AG04449 (cell line): ENCODE measurements around the gene HEPN1.

ENCODE experiments used
- CTCF ChIA-PET: fragments of 350-600 bp; formaldehyde crosslinking; extraction: SDS; loops from one replicate; lab custom pipeline; 2021; ENCODE audit warnings: antibody characterized with exemption; lab: Yijun Ruan, JAX
- POLR2A ChIA-PET: fragments of 400-600, 350-600 bp; formaldehyde crosslinking; extraction: SDS; loops from one replicate; lab custom pipeline; 2020; ENCODE audit warnings: antibody characterized with exemption, inconsistent platforms; lab: Yijun Ruan, JAX
- DNase-seq: peaks from one replicate; pipeline ENCODE4 v3.0.0-alpha.2; 2010; ENCODE audit warnings: low read depth, low spot score
- H3K4me3 ChIP-seq: 2 replicates; pipeline ENCODE4 v1.5.1; 2011; ENCODE audit warnings: low read depth, mild to moderate bottlenecking, control low read depth, low read length
- CTCF ChIP-seq: IDR thresholded peaks from one replicate; pipeline ENCODE4 v1.5.1; 2011; ENCODE audit warnings: mild to moderate bottlenecking, moderate library complexity, low read length, control low read depth, inconsistent platforms; ENCODE audit not compliant: insufficient read depth; ENCODE audit errors: missing control alignments

HEPN1 gene

GRCh38 chr11:124918950-124919349 lies at the start of gene HEPN1:
TSS of gene HEPN1 (plus strand) at chr11:124919250.
- ChIA-PET CTCF (interaction anchor here (1.1 to 3.6 kb wide), 4 partner anchors 18 to 43 kb away, joined by 3 to 15 read pairs (median 5); no protein-coding TSS in a partner anchor), POLR2A (no interaction called here)
- H3K4me3 ChIP-seq = no peak within 1 kb of the TSS
- DNase-seq = no peak
- no peak for TF ChIP-seq CTCF

- no peak for DNase-seq
- ChIA-PET CTCF (interaction anchor here (0.7 to 1.4 kb wide), 5 partner anchors 32 to 569 kb away, joined by 3 to 4 read pairs (median 3); no protein-coding TSS in a partner anchor), POLR2A (no interaction called here)
- no peak for TF ChIP-seq CTCF
- no peak overlapping the region for H3K4me3 ChIP-seq
Measured at GRCh38 chr11:124869331-124869730, 49.7 kb upstream of the HEPN1 start.

- TF ChIP-seq CTCF = no peak
- no peak for DNase-seq
- CTCF ChIA-PET = interaction anchor here (0.7 to 1.5 kb wide), 5 partner anchors 32 to 521 kb away, joined by 3 to 4 read pairs (median 4); no protein-coding TSS in a partner anchor
- H3K4me3 ChIP-seq = no peak overlapping the region
- POLR2A ChIA-PET = no interaction called here
Measured at GRCh38 chr11:124869856-124870387, 49.1 kb upstream of the HEPN1 start.

DNA sequence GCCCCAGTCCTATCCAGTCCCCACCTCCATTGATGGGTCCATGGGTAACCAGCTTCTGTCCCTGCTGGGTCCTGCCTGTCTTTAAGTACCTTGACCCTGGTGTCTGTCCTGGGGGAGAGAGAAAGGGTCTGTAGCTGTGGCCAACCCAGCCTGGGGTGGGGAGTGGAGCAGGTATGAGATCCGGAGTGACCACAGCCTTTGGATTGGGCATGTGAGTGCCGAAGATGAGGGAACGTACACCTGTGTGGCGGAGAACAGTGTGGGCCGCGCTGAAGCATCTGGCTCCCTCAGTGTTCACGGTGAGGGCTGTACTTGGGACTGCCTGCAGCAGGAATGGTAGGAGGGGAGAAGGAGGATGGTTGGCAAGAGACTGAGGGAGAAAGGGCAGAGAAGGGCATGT lies 48.6 kb upstream of the HEPN1 start:
- ChIA-PET CTCF (interaction anchor here (1.0 to 1.5 kb wide), 5 partner anchors 200 to 227 kb away, joined by 3 to 6 read pairs (median 4); no protein-coding TSS in a partner anchor), POLR2A (no interaction called here)
- no peak for DNase-seq
- TF ChIP-seq CTCF = no peak
- no peak overlapping the region for H3K4me3 ChIP-seq

DNA sequence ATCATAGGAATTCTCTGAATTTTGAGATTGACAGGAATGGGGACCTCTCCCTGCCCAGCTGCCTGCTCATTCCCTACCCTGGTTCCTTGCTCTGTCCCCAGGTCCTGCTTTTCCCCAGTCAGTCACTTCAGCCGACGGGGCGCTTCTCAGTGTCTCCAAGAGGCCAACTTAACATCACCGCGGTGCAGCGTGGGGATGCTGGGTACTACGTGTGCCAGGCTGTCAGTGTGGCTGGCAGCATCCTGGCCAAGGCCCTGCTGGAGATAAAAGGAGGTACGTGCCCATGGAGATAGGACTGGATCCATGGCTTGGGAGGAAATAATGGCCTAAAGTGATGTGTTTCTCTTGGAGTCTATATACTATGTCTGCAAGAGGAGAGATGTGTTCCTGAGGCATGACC lies 46.8 kb upstream of the HEPN1 start:
- POLR2A ChIA-PET = no interaction called here
- CTCF ChIA-PET = interaction anchor here (1.3 to 2.2 kb wide), 4 partner anchors 10 to 196 kb away, joined by 3 to 11 read pairs (median 5); partner anchors contain the start of gene CCDC15
- no peak for TF ChIP-seq CTCF
- no peak for DNase-seq
- H3K4me3 ChIP-seq = no peak overlapping the region

DNA sequence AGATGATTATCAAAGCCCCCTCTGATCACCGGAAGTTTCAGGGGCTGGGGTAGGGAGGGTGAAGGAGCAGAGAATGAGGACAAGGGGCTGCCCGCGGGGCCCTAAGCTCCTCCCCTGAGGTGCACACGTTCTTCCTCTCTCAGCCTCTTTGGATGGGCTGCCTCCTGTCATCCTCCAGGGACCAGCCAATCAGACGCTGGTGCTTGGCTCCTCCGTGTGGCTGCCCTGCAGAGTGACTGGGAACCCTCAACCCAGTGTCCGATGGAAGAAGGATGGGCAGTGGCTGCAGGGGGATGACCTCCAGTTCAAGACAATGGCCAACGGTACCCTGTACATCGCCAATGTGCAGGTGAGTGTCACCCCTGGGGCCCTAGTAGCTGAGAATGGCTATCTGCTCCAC lies 46.3 kb upstream of the HEPN1 start:
- CTCF ChIA-PET = interaction anchor here (1.2 to 2.8 kb wide), 6 partner anchors 10 to 196 kb away, joined by 3 to 11 read pairs (median 5); partner anchors contain the start of gene CCDC15
- no peak overlapping the region for H3K4me3 ChIP-seq
- TF ChIP-seq CTCF = no peak
- POLR2A ChIA-PET = no interaction called here
- no peak for DNase-seq
